Measurements from ENCODE around the gene RPF1. TPM values are rescaled to one million over a fixed set of nuclear protein-coding genes. Genes with fewer than 3 reads are reported as not detected.
A peak's percentile ranks its signal among the peaks of the same experiment; 100 is the strongest.
"Not testable (repeated sequence)": the region's sequence is repeated elsewhere in the genome, so short reads cannot be mapped to it uniquely, and the experiment has no call there.

Gene RPF1
- total RNA-seq, 1 donor from 2014 or later: 42.6 TPM

DNA sequence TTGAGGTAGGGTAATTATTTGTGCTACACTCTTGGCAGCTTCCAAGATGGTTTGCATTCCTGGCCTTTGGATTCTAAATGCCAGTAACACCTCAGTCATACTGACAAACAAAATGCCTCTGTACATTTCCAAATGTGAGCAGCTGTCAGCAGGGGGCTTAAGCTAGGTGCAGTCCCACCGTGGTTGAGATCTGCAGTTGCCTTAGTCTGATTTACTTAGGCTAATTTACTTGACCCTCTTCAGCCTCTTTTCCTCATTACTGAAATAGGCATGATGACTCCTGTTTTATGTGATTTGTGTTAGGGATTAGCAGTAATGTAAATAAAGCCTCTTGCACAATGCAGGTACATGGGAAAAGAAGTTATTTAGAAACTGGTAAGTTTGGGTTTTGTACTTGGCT, 13.7 kb downstream of the RPF1 start:
- peak; percentile 35 for DNase-seq (ENCODE audit: low read depth)

DNA sequence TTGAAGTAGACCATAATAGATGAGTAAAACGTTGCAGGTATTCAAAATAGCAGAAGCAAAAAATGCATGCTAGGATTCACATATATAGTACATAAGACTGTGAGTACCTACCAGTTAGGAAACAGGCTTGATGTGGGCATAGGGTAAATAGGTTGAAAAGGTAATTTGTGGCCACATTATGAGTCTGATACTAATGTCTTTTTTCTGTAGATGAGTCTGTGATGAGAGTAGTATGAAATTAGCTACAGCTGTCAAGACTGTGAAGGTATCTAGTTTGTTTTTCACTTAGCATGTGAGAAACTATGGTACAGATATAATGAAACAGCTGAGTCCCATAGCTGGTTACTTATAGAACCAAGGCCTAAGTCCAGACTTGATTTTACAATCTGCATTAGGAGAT, 14.7 kb downstream of the RPF1 start:
- no peak for DNase-seq (ENCODE audit: low read depth)

DNA sequence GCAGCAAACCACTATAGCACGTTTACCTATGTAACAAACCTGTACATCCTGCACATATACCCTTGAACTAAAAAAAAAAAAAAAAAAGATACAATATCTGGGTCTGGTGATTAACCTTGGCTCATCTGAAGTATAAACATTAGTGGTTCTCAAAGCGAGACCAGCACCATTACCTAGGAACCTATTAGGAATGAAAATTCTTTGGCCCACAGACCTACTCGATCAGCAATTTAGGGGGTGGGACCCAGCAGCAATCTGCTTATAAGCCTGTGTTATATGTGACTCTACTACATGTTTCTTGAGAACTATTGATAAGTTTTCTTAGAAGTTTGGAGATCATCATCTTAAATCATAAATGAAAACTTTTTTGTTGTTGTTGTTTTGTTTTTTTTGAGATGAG, 17.4 kb downstream of the RPF1 start:
- DNase-seq (ENCODE audit: low read depth): no peak

DNA sequence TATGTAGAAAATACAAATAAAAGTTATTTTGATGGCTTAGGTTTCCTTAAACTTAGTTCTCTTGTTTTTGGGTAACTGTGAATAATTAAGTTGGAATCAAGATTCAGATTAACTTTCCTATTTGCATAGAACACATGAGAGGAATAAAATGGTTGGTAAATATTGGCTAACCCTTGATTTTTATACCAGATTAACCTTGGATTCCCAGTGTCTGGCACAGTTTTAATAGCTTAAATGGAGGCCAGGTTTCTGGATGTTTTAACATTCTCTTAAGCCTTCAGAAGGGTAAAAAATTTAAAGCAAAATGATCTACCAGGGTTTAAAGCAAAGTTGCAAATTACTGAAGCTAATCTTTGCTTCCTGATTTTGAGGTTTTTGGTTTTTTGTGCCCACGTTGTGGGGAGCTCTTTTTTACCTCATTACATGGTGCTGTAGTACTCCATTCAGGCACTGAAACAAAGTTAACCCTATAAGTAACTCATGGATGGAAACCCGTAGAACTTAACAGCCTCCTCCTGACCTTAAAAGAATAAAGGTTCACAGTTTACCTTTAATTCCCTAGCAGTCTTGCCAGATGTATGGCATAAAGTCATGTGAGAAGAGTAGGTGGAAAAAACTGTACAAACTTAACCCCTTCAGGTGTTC, 18.7 kb downstream of the RPF1 start:
- DNase-seq (ENCODE audit: low read depth): no peak

DNA sequence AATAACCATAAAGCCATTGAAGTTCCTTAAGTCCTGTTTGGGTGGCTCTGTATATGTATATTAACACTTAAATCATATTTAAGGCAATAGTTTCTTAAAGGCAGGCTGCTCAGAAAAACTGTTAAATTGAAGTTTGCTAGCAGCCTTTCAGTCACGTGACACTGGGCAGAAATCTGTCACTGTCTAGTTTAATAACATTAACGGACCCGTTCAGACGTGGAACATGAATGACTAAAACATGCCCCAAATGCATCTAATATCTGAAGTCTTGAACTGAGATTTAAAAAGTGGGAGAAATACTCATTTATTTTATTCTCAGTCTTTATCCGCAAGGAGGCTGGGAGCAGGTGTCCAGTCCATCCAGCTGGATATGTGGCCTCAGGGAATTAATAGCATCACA, 23.9 kb downstream of the RPF1 start:
- no peak for DNase-seq (ENCODE audit: low read depth)

DNA sequence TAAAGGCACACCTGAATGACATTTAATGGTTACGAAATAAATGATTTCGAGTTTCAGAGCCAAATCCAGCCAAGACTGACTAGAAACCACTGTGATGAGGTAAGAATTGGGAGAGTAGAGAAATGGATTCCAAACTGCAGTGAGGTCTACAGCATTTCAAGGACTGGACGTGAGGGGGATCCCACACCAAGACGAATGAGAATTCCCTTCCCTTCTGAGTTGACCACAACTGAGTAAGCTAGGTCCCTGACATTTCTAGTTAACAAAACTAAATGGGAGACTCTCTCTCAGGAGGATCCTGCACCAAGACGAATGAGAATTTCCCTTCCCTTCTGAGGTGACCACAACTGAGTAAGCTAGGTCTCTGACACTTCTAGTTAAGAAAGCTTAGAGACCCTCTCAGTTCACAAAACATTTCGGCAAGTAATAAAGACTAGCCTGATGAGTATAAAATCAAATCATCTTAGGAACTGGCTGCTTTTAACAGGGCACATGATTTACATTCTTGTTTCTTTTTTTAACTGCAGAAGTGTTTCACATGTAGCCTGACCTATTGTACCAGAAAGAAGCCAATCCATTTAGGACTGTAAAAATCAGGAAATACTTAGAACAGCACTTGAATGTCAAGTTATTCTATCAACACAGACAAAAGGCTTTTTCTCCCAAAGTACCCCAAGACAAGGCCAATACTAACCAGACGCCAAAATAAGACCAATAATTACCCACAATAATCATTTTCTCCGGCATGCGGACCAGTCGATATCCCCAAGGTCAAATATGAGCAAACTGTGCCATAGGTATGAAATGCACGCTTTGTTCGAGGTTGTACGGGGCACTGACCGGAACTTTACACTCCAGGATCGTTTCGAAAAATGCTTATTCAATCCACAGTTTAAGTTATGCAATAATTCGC, 25.8 kb downstream of the RPF1 start:
- DNase-seq (ENCODE audit: low read depth): peak; percentile 69

DNA sequence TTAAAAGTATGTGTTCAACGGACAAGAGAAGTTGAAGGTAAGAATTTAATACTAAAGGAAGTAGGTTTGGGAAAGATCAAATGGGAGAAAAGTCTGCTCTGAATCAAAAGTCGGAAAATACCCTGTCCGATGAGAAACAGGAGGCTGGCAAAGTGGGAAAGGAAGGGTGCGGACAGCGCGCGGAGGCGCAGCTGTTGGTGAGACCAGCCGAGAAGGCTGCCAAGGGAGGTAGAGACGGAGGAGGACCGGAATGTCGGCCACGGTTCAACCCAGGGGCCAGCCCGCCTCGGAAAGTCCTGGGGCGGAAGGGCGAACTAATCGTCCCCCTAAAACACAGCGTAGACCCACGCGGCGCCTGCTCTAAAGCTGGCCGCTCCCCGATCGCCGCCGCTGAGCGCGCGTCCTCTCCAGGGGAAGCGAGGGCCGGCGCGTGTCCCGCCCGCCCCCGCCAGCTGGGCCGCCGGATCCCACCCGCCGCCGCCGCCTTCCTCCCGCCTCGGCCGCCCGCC, 26.5 kb downstream of the RPF1 start:
- peak; percentile 29 for DNase-seq (ENCODE audit: low read depth)

DNA sequence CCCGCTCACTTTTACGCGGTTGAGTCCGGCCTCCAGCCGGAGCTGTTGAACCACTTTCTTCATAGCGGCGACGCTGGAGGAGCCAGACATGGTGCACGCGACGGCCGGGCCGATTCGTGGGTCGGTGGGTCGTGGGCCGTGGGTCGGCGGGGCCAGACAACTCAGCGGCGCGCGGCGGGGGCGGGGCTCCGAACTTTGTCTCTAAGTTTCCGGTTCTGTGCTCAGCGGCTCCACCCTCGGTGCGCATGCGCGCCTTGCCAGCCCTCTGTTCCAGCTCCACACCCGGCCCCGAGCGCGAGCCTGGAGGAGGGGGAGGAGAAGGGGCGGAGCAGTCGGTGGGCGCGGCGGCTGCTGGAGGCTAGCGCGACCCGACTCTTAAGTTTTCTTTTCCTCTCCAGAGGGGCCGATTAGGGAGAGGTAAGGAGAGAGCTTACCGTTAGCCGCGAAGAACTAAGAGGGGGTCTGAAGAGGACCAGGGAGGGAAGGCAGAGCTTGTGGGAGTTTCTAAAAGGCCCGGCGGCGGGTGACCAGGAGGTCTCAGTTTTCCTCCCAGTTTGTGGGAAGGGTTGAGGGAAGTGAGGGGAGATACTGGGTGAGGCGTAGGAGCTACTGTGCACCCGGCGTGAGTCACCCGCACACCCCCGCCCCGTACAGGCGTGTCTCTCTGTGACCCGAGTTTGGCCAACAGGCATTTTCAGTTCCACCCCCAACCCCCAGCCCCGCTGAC, 27.1 kb downstream of the RPF1 start, which contains the start of the genes GNG5 and SPATA1:
Gene GNG5 (minus strand): TSS at position 580 of the 727 bp plus-strand sequence. CDS start 490 bp downstream, at position 90.
Gene SPATA1 (plus strand): TSS at position 385 of the 727 bp plus-strand sequence. CDS start 9,974 bp downstream, outside the sequence.
- peak; percentile 87 for DNase-seq (ENCODE audit: low read depth)

DNA sequence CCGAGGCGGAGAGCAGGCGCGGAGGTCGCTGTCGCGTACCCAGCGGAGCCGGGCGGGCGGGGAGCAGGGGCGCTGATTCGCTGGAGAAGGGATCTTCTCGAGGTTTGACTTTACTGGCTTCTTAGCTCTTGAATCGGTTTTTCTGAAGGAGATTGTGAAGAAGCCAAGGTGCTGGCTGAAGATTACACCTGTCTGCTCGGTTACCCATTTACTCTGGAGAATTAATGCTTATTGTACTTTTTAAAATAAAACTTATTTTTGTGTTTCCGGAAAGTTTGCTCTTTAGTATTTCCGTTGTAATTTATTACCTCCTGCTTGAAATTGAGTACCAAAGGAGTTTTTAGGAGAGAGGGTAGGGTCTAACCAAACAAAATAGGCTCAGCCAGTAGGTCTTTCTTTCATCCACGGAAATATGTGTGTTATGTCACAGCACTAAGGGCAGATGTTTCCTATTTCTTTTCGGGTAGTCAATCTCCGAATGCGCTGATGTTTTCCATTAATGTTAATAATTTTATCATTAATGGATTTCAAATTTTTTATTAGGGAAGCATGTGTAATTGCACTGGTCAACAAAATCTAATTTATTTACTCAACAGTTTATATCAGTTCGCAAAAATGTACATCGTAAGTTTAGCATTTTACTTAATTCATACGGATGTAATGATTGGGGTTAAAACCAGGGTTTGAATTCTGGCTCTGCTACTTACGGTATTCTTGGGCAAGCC, 27.8 kb downstream of the RPF1 start:
- no peak for DNase-seq (ENCODE audit: low read depth)

DNA sequence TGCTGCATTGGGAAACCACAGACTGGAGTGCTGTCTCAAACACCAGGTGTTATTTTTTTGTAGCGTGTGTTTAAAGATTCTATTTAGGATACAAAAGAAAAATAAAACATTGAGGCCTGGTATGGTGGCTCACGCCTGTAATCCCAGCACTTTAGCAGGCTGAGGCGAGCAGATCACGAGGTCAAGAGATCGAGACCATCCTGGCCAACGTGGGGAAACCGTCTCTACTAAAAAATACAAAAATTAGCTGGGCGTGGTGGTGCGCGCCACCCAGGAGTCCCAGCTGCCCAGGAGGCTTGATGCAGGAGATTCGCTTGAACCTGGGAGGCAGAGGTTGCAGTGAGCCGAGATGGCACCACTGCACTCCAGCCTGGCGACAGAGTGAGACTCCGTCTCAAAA, 28.8 kb downstream of the RPF1 start:
- not testable (repeated sequence) for DNase-seq (ENCODE audit: low read depth)

DNA sequence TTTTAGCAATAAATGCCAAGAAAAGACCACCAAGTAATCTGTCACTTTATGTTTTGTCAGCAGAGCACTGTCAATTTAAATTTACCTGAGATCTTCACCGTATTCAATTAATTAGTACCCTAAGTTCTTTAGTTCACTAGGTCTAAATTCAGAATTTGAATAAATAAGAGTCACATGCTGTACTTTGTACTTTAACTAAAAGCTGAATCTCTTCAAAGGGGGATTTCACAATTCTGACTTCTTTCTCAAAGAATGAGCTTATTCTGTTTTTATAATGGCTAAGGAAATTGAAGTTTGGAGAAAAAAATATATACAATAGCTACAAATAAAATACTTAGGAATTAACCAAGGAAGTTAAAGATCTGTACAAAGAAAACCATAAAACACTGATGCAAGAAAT, 29.4 kb downstream of the RPF1 start:
- no peak for DNase-seq (ENCODE audit: low read depth)

DNA sequence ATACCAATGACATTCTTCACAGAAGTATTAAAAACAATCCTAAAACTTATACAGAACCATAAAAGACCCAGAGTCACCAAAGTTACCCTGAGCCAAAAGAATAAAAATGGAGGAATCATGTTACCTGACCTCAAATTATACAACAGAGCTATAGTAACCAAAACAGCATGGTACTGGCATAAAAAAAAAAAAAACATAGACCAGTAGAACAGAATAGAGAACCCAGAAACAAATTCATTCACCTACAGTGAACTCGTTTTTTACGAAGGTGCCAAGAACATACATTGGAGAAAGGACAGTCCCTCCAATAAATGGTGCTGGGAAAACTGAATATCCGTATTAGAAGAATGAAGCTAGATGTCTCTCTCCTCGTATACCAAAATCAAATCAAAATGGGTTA, 30.0 kb downstream of the RPF1 start:
- DNase-seq (ENCODE audit: low read depth): no peak

DNA sequence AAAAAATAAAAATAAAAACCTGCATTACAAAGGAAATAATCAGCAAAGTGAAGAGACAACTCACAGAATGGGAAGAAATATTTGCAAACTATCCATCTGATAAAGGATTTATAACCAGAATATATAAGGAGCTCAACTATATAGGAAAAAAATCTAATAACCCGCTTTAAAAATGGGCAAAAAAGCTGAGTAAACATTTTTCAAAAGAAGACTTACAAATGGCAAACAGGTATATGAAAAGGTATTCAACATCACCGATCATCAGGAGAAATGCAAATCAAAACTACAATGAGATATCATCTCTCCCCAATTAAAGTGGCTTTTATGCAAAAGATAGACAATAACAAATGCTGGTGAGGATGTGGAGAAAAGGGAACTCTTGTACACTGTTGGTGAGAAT, 31.1 kb downstream of the RPF1 start:
- no peak for DNase-seq (ENCODE audit: low read depth)

DNA sequence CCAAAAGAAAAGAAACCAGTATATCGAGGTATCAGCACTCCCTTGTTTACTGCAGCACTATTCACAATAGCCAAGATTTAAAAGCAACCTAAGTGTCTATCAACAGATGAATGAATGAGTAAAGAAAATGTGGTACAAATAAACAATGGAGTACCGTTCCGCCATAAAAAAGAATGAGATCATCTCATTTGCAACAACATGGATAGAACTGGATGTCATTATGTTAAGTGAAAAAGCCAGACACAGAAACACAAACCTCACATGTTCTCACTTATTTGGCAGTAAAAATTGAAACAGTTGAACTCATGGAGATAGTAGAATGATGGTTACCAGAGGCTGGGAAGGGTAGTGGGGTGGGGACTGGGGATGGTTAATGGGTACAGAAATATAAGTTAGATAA, 31.6 kb downstream of the RPF1 start:
- DNase-seq (ENCODE audit: low read depth): no peak

DNA sequence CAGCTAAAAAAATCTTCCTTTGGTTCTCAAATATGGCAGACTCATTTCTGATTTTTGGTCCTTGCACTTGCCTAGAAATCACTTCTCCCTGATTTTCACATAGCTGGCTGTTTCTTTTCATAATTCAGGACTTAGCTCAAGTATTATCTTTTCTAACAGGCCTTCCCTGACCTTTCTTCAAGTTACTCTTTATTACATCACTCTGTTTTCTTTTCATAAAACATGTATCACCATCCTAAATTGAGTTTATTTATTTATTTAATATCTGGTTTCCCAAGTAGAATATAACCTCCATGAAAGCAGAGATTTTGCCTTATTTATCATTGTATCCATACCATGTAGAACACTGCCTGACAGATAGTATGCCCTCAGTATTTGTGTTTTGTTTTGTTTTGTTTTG, 45.5 kb downstream of the RPF1 start:
- no peak for DNase-seq (ENCODE audit: low read depth)

DNA sequence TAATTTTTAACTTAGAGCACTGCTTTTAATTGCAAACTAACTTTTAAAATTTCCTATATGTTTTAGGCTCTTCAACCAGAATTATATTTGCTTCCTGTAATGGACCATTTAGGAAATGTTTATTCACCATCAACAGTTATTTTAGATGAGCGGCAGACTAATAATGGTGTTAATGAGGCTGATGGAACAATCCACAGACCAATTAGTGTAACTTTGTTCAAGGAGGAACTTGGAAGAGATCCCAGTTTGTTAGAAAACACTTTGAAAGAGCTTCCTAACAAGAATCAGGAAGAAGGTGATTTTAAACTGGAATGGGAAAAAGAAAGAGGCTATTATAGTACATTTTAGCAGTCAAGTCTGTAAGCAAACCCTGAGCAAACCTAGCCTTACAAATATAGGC, 46.7 kb downstream of the RPF1 start:
- DNase-seq (ENCODE audit: low read depth): no peak

DNA sequence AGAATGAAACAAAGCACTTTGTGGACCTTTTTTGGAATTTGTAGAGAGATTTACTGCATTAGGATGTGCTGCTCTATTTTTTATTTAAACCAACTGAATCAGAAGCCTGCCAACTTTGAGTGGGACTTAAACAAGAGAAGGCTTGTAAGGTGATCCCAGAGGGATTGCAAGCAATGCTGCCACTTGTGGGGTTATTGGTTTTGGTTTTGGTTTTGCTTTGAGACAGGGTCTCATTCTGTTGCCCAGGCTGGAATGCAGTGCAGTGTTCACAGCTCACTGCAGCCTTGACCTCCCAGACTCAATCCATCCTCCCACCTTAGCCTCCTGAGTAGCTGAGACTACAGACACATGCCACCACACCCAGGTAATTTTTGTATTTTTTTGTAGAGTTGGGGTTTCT, 59.5 kb downstream of the RPF1 start:
- no peak for DNase-seq (ENCODE audit: low read depth)

DNA sequence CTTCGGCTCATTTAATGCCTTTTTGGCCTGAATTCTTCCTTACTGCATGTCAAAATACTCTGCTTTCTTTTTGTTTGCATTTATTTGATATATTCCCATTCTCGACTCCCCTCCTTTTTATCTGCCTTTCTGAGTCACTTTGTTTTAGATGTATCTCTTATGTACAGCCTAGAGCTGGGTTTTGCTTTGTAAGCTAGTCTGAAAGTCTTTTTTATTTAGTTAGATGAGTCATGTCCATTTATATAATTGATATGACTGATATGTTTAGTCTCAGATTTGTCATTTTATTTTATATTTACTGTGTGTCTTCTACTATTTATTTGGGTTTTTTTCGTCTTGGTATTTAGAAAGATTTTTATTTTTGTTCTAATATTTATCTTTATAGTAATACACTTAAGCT, 60.9 kb downstream of the RPF1 start:
- no peak for DNase-seq (ENCODE audit: low read depth)

DNA sequence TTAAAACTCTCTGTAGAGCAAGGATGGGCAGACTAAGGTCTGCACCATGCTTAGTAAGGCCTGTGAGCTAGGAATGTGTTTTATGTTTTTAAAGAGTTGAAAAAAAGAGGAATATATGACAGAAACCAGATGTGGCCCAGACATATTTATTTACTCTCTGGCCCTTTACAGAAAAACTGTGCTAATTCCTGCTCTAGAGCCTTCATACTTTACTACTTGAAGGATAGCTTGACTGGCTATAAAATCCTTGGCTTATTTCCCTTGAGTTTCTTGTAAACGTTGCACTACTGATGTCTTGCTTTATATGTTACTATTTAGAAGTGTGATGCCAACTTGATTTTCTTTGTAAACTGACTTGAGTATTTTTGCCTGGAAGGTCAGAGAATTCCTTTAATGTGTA, 61.7 kb downstream of the RPF1 start:
- peak; percentile 31 for DNase-seq (ENCODE audit: low read depth)

DNA sequence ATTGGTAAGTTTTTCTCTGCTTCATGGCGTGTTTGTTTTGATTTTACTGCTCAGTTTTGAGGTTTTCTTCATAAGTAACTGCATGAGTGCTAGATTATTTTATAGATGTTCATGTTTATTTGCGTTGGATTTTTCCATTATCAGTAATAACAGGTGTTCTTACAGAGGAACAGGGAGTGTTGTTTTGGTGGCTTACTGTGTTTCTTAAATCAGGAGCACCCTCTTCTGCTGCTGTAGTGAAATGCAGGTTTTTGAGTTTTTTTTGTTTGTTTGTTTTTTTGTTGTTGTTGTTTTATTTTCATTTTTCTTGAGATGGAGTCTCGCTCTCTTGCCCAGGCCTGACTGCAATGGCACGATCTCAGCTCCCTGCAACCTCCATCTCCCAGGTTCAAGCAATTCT, 62.6 kb downstream of the RPF1 start:
- DNase-seq (ENCODE audit: low read depth): no peak

Measured in renal cortical epithelial cell (primary cell).